WTC11 (cell line): Measurements from ENCODE around the gene HNRNPLL.

Experiments used
- CTCF ChIP-seq: fragments of 200-600 bp; IDR thresholded peaks from 2 replicates; pipeline ENCODE4 v1.8.0; 2022; ENCODE audit warnings: antibody characterized with exemption
- TEAD4 ChIP-seq: sonication (generic); formaldehyde crosslinking; IDR thresholded peaks from 2 replicates; pipeline ENCODE4 v1.8.0; 2022; ENCODE audit warnings: mild to moderate bottlenecking, missing genetic modification reagents

- TF ChIP-seq CTCF (peak; percentile 48; the same call in 1 of the 2 replicates), TEAD4 (no peak)
Observed at GRCh38 chr2:38603402-38604290, 918 bp upstream of the HNRNPLL start.
